BLaER1 (cell line): ENCODE measurements around the gene RACGAP1.
A peak's percentile ranks its signal among the peaks of the same experiment; 100 is the strongest.

ENCODE experiments used
- H3K27ac ChIP-seq: shearing (Covaris generic); formaldehyde crosslinking; 2 replicates; pipeline ENCODE4 v1.8.1; 2022
- H3K27me3 ChIP-seq: shearing (Covaris generic); formaldehyde crosslinking; 2 replicates; pipeline ENCODE4 v1.8.1; 2022
- H3K36me3 ChIP-seq: shearing (Covaris generic); formaldehyde crosslinking; 2 replicates; pipeline ENCODE4 v1.8.1; 2022
- H3K4me1 ChIP-seq: shearing (Covaris generic); formaldehyde crosslinking; 2 replicates; pipeline ENCODE4 v1.8.1; 2022
- H3K4me2 ChIP-seq: shearing (Covaris generic); formaldehyde crosslinking; 2 replicates; pipeline ENCODE4 v1.8.1; 2022
- H3K4me3 ChIP-seq: shearing (Covaris generic); formaldehyde crosslinking; 2 replicates; pipeline ENCODE4 v1.8.1; 2022
- H3K9ac ChIP-seq: shearing (Covaris generic); formaldehyde crosslinking; 2 replicates; pipeline ENCODE4 v1.8.1; 2022
- H3K9me3 ChIP-seq: shearing (Covaris generic); formaldehyde crosslinking; 2 replicates; pipeline ENCODE4 v1.8.1; 2022
- H4K20me1 ChIP-seq: shearing (Covaris generic); formaldehyde crosslinking; 2 replicates; pipeline ENCODE4 v1.8.1; 2022
- Cebpa-rat ChIP-seq: shearing (Covaris generic); IDR thresholded peaks from 2 replicates; pipeline ENCODE4 v1.8.1; 2022

Gene RACGAP1

DNA sequence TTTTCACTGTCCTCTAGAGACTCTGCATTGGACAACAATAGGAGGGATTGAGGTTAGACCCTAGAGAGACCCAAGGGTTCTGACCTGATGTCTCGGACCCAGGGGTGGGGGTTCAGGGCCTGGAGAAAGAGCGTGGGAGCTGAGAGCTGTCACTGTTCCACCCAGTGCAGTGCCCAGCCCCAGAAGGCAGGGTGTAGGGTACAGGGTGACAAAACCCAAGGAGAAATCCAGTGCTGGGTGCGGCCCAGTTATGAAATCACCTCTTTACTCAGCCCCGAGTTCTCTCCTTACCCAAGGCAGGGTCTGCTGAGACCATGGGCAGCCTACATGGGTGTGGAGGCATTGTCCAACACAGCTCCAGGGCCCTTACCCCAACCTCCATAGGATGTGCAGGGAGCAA lies 72.1 kb downstream of the RACGAP1 start:
- Histone ChIP-seq H3K4me2 (peak overlapping the region; percentile 54), H4K20me1 (no peaks in the 10 kb centered on the region), H3K9ac (no peak overlapping the region; the same call in 1 of the 2 replicates), H3K4me3 (no peak overlapping the region), H3K27me3 (peaks cover 51% of the 10 kb centered on the region), H3K36me3 (no peaks in the 10 kb centered on the region), H3K9me3 (no peaks in the 10 kb centered on the region), H3K4me1 (peaks cover 66% of the 10 kb centered on the region), H3K27ac (no peak overlapping the region)
- no peak for TF ChIP-seq Cebpa-rat

DNA sequence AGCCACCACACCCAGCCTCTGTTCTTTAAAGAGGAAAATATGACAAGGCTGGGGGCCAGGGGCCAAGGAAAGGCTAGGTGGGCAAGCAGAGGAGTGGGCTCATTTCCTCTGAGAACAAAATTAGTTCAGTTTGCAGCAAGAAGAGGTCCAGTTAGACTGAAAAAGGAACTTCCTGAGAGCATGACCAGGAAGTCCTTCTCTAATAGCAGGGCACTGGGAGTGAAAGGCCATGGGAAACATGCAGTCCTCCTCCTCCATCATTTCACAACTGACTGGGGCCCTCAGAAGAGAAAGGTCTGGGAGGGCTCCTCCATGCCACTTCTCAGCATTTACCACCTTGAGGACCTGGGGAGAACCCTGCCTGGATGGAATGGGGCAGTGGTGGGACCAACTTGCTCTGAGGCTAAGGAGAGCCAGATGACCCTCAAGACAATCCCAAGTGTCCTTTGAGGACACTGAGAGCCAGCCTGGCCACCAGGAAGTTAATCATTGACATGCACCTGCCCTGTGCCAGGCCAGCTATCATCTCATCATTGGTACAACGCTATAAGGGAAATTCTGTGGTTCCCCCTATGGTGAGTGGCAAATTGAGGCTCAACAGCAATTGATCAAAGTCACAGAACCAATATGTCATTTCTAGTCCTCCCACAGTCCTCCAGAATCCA lies 72.8 kb downstream of the RACGAP1 start:
- peaks cover 66% of the 10 kb centered on the region for H3K4me1 ChIP-seq
- H3K27me3 ChIP-seq, result peaks cover 45% of the 10 kb centered on the region
- H3K27ac ChIP-seq, result no peak overlapping the region
- H3K4me2 ChIP-seq, result peak overlapping the region; percentile 56
- H3K9ac ChIP-seq, result no peak overlapping the region
- H4K20me1 ChIP-seq, result no peaks in the 10 kb centered on the region
- no peak for TF ChIP-seq Cebpa-rat
- no peak overlapping the region for H3K4me3 ChIP-seq
- H3K9me3 ChIP-seq, result no peaks in the 10 kb centered on the region
- no peaks in the 10 kb centered on the region for H3K36me3 ChIP-seq

DNA sequence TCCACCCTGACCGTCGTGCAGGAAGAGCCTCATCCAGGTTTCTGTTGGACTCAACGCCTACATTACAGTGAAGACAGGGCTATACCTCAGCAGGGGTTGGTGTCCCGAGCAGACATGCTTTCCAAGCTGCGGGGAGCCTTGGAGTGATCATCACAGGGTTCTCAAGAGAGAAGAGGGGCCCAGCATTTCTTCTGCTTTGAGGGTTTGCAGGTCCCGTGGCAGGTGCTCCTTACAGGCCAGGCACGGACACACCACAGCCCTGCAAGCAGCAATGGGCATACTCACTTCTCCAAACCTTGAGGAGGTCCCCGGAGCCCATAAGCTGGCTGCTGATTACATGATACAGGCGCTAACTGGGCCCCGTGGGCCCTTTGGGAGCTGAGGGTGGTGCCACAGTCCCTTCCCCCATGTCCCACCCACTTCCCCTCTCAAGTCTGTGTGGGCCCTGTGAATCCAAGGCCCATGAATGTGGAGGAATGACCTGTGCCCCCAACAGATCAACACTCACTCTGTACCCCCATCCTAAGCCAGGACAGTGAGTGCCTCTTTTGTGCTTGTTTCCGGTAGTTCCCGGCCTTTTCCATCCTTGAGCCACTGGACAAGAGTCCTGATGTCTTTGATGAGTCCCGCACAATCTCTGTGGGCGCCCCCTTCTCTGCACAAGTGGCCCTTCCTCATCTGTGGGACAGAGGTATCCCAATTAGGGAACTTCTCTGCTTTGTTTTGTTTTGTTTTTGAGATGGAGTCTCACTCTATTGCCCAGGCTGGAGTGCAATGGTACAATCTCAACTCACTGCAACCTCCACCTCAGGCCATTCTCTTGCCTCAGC lies 73.7 kb downstream of the RACGAP1 start:
- Histone ChIP-seq H3K27ac (0 out of 2 replicates have a peak overlapping the region, but pooled peaks have one; percentile 5), H3K9ac (0 out of 2 replicates have a peak overlapping the region, but pooled peaks have one; percentile 0), H3K4me1 (peaks cover 59% of the 10 kb centered on the region), H3K4me2 (peak overlapping the region; percentile 56), H3K9me3 (no peaks in the 10 kb centered on the region), H3K4me3 (no peak overlapping the region), H3K36me3 (no peaks in the 10 kb centered on the region), H4K20me1 (no peaks in the 10 kb centered on the region), H3K27me3 (peaks cover 36% of the 10 kb centered on the region)
- TF ChIP-seq Cebpa-rat, result no peak

DNA sequence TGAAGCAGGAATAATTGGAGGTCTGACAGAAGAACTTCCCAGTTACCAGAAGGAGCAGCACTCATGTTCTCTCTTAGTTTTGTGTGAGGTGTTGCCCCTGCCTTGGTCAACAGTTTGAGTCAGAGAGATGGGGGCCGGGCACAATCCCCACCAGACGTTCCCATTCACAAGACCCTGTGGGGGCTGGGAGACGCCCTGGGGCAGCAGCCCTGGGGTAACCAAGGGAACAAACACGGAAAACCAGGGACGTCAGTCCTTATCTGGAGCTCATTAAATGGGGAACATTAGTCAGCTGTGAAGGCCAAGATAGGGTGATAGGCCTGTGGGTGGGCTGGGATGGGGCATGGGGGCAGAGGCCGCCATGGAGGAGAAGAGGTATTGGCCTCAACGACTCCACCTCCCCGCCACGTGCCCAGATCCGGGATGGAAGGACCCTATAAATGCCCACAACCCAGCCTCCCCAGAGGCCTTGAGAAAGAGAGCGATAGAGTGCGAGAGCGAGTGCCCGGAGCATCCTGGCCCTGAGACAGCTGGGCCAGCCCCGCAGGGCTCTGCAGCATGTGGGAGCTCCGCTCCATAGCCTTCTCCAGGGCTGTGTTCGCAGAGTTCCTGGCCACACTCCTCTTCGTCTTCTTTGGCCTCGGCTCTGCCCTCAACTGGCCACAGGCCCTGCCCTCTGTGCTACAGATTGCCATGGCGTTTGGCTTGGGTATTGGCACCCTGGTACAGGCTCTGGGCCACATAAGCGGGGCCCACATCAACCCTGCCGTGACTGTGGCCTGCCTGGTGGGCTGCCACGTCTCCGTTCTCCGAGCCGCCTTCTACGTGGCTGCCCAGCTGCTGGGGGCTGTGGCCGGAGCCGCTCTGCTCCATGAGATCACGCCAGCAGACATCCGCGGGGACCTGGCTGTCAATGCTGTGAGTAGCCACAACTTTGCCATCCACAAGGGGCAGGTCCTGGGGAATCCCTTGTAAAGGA lies 74.7 kb downstream of the RACGAP1 start, which contains the start of gene AQP2:
AQP2 (plus strand) TSS at position 465 of the 979 bp plus-strand sequence; CDS start at position 559, 94 bp downstream.
- no peak for TF ChIP-seq Cebpa-rat
- H3K27ac ChIP-seq, result 0 out of 2 replicates have a peak within 1 kb of the TSS, but pooled peaks have one; percentile 5
- peaks cover 52% of the 10 kb centered on the region for H3K4me1 ChIP-seq
- H3K36me3 ChIP-seq, result no peaks in the 10 kb centered on the region
- no peak within 1 kb of the TSS for H3K4me3 ChIP-seq
- no peaks in the 10 kb centered on the region for H3K9me3 ChIP-seq
- H3K4me2 ChIP-seq, result peak within 1 kb of the TSS; percentile 56
- H3K27me3 ChIP-seq, result peaks cover 25% of the 10 kb centered on the region
- H3K9ac ChIP-seq, result 0 out of 2 replicates have a peak within 1 kb of the TSS, but pooled peaks have one; percentile 0
- H4K20me1 ChIP-seq, result no peaks in the 10 kb centered on the region

DNA sequence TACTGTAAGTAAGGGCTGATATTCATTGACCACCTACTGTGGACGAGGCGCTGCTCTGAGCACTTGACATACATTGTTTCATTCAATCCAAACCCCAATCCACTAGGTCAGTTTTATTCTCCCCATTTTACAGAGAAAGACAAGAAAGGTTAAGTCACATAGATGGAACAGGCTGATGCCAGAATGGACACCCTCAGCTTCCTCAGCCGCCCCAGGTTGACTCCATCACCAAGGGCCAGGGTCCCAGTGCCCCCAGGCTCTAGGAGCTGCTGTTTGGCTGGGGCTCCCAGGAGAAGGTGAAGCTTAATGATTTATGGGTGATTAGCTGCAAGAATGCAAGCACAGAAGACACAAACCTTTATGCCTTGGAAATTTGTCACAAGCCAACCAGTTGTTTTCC lies 75.4 kb downstream of the RACGAP1 start:
- Histone ChIP-seq H3K27ac (no peak overlapping the region), H3K4me2 (no peak overlapping the region), H4K20me1 (no peaks in the 10 kb centered on the region), H3K36me3 (no peaks in the 10 kb centered on the region), H3K4me3 (no peak overlapping the region), H3K27me3 (peaks cover 18% of the 10 kb centered on the region), H3K9ac (no peak overlapping the region), H3K4me1 (peaks cover 52% of the 10 kb centered on the region), H3K9me3 (no peaks in the 10 kb centered on the region)
- TF ChIP-seq Cebpa-rat, result no peak

DNA sequence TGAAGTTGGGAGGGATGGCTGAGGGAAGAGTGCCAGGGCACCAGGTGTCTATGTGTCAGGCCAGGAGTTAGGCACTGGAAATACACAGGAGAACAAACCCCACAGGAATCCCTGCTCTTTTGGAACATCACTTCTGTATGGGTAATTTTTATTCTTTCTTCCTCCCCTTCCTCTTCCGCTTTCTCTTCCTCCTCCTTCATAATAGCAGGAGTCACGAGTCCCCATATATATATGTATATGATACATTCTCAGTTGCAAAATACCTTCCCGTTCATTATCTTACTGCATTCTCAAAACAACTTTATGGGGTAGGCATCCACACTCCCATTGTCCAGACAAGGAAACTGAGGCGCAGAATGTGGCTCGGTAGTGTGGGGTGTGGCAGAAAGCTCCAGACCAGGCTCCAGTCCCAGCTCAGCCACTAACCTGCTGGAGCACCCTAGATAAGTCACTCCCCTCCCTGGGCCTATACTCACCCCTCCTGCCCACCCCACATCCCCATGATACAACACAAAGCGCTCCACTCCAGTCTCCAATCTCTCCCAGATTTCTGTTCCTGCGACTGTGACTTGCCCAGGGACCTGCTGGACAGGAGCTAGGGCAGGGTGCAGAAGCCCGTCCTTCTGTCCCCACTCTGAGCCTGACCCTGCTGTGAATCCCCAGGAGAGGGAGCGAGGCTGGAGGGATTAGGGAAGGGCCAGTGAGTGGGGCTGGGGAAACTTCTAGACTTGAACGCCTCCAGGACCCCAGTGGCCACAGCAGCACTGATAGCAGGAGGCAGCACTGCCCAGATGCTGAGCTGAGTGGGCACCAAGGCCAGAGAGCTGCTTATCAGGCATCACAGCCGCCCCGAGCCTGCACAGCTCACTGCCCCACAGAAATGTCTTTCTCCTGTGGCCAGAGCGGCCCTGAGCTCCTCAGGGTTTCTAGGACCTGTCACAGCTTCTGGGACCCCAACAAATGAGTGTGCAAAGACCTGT lies 76.1 kb downstream of the RACGAP1 start:
- H3K27ac ChIP-seq, result no peak overlapping the region
- no peaks in the 10 kb centered on the region for H4K20me1 ChIP-seq
- peaks cover 50% of the 10 kb centered on the region for H3K4me1 ChIP-seq
- no peak overlapping the region for H3K4me2 ChIP-seq
- H3K27me3 ChIP-seq, result peaks cover 11% of the 10 kb centered on the region
- no peaks in the 10 kb centered on the region for H3K9me3 ChIP-seq
- no peak overlapping the region for H3K4me3 ChIP-seq
- H3K9ac ChIP-seq, result no peak overlapping the region
- TF ChIP-seq Cebpa-rat, result no peak
- no peaks in the 10 kb centered on the region for H3K36me3 ChIP-seq

DNA sequence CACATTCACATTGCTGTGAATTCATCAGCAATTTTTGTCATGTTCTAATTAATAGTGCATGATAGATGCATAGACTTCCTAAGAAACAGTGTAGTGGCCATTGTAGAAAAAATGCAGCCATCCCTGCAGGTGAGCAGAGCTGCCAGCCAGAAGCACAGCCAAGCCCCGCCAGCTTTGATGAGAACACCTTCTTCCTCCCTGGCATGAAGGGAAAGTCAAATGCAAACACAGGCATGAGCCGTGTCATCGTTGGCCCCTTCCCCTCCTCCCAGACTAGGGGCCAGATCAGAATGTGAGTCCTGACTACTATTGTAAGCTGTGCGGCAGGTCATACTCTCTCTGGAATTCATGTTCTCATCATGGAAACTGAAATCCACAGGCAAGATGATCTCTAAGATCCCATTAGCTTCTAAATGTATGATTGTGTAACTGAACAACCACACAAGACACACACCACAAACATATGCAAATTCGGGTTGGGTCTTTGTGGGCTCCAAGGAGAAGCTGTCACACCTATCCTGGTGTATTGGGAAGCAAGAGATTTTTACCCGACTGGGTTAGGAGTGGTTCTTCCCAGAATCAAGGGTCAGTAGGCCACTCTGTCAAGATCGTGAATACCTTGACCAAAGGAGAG lies 77.6 kb downstream of the RACGAP1 start:
- no peak overlapping the region for H3K9ac ChIP-seq
- no peaks in the 10 kb centered on the region for H3K36me3 ChIP-seq
- no peak overlapping the region for H3K27ac ChIP-seq
- TF ChIP-seq Cebpa-rat, result no peak
- no peaks in the 10 kb centered on the region for H3K27me3 ChIP-seq
- no peaks in the 10 kb centered on the region for H4K20me1 ChIP-seq
- no peaks in the 10 kb centered on the region for H3K9me3 ChIP-seq
- peaks cover 52% of the 10 kb centered on the region for H3K4me1 ChIP-seq
- no peak overlapping the region for H3K4me2 ChIP-seq
- no peak overlapping the region for H3K4me3 ChIP-seq

DNA sequence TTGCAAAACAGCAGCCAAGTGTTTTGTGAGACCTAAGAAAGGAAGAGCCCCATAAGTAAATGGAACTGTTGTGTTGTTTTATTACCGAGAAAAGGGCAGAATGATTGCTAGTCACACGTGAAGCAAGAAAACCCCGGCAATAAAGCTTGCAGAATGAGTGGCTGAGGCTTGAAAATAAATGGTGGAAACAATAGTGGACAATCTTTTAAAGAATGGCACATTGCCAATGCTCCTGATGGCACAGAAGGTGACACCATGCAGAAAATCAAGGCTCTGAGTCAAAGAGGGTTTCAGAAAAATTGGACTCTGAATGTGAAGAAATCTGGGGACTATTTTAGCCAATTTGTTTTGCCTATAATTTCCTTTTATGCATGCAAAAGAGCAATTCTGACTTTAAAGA lies 78.8 kb downstream of the RACGAP1 start:
- no peaks in the 10 kb centered on the region for H3K36me3 ChIP-seq
- no peaks in the 10 kb centered on the region for H3K9me3 ChIP-seq
- H4K20me1 ChIP-seq, result no peaks in the 10 kb centered on the region
- H3K9ac ChIP-seq, result no peak overlapping the region
- peaks cover 51% of the 10 kb centered on the region for H3K4me1 ChIP-seq
- H3K27me3 ChIP-seq, result no peaks in the 10 kb centered on the region
- no peak overlapping the region for H3K4me3 ChIP-seq
- no peak for TF ChIP-seq Cebpa-rat
- no peak overlapping the region for H3K4me2 ChIP-seq
- no peak overlapping the region for H3K27ac ChIP-seq
